OCI-M1 (cell line): Measurements from ENCODE around the gene PMVK.

ENCODE experiments used
- DNase-seq: peaks from one replicate; lab custom pipeline; 2025; lab: John Stamatoyannopoulos, UW

PMVK gene

DNA sequence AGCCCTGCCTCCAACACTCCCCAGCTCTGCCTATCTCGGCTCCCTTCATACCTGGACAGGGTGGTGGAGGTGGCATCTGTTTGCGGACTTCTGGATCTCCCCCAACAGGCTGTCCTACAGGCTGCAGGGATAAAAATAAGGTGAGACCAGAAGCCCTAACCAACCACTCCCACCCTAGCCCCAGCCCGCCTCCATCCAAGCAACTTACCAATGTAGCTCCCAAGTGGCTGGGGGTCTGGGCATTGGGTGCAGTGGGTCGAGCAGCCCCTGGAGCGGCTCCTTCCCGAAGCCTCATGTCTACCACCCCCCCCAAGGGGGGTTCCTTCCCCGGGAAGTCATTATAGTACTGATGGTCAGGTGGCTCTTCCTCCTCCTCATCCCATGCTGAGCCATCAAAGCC lies 29.6 kb upstream of the PMVK start:
- no peak for DNase-seq

DNA sequence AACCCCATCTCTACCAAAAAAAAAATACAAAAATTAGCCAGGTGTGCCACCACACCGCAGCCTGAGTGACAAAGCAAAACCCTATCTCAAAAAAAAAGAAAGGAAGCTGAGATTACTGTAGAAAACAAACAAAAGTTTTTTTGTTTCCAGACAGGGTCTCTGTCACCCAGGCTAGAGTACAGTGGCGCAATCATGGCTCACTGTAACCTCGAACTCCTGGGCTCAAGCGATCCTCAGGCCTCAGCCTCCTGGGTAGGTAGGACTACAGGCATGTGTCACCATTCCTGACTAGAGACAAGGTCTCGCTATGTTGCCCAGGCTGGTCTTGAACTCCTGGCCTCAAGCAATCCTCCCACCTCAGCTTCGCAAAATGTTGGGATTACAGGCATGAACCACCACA lies 27.8 kb upstream of the PMVK start:
- DNase-seq = no peak

- no peak for DNase-seq
Observed at GRCh38 chr1:154963643-154964042, 27.1 kb upstream of the PMVK start.

GRCh38 chr1:154962795-154963330 lies 26.3 kb upstream of the PMVK start:
- no peak for DNase-seq

GRCh38 chr1:154962156-154962749 lies 25.7 kb upstream of the PMVK start:
- peak; percentile 81 for DNase-seq

DNA sequence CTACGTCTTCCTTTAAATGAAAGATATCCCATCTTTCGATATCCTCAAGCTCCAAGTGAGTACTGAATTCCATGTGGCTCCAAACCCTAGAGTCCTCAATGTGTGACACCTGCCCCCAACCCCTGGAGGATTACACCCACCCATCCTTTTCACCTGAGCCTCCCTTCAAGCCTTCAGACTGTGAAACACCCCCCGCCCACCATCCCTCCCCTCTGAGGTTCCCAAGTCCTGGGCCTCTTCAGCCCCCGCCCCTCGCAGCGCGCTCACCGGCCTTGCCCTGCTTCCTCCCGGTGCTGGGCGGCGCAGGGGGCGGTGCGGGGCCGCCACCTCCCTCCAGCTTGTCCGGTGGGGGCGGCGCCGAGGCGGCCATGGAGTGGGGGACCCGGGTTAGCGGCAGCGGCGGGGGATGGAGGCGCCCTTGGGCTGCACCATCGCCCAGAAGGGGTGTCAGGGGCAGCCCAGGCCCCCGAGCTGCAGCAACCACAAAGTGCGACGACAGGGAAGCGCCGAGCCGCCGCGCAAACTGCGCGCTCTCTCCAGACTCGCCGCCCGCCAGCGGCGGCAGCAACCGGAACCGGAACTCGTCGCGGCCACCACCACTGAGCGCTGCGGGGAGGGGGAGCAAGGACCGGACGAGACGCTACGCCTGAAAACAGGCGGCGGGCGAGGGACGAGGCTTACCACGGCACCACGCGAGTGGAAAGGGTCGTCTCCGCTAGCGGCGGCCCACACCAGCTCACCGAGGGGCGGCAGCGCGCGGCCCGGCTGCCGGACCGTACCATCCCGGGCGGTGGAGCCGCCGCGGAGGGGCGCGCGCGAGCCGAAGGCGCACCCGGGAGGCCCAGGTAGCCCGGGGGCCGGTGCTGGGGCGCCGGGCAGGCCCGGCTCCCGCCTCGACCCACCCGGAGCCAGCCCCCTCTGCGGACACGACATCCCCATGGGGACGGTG lies 25.0 kb upstream of the PMVK start, which contains the start of gene PYGO2:
Gene PYGO2 (minus strand): TSS at position 576 of the 949 bp plus-strand sequence. CDS start 206 bp downstream, at position 370.
- DNase-seq = peak; percentile 92

DNA sequence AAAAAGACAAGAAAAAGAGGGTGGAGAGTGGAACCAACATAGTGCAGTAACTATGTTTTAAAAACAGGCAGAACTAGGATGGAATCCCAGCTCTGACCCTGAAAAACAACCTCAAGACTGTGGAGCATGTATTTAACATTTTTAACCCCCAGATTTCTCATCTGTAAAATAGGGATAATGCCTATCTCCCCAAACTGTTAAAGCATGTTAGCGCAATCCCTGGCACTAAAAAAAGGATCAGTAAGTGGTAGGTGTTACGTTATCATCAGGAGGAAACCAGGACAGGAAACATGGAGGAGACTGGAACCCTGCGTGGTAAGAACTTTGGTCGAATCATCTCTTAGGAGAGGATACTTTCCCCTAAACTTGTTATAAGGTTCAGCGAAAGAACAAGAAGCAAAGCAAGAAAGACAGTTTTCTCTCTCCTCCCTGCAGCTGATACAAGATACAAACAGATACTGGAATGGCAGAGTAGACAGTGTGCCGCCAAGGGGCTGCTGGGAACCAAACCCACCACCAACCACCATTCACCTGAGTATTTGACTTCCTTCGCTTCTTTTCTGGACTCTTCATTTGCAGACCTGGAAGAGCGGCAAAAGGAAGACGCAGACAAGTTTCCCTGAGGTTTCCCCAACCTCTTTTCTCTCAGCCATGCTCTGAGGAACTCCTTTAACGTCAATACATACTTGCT lies 24.1 kb upstream of the PMVK start:
- DNase-seq = peak; percentile 61

GRCh38 chr1:154959426-154959780 lies 22.9 kb upstream of the PMVK start:
- no peak for DNase-seq

DNA sequence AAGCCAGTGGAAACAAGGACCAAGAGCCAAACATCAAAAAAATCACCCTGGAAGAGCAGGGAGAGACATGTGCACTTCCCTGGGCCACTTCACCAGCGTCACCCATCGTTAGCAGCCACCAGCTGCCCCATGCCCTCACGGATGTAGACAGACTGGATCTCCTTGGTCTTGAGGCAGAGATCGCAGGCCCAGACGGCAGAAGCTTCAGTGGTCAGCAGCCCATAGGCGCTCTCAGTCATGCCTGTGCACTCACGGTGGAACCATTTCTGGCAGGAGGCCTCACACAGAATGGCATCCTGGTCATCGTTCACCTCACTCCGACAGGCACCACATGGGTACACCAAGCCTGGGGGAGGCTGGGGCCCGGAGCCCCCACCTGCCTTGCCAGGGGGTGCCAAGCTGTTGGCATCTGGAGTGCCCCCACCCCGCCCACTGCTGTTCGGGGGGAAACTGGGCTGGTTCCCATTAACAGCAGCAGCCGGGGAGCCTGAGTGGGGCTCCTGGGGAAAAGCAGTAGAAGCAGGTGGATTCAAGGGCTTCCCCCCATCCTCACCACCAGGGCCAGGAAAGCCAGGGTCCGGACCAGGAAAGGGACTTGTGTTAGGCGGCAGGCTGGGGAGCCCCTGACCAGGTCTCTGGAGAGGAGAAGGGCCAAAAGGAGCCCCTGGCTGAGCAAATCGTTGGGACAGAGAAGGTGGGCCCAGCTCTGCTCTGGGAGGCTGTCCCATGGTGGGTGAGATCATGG lies 22.3 kb upstream of the PMVK start:
- DNase-seq = no peak

DNA sequence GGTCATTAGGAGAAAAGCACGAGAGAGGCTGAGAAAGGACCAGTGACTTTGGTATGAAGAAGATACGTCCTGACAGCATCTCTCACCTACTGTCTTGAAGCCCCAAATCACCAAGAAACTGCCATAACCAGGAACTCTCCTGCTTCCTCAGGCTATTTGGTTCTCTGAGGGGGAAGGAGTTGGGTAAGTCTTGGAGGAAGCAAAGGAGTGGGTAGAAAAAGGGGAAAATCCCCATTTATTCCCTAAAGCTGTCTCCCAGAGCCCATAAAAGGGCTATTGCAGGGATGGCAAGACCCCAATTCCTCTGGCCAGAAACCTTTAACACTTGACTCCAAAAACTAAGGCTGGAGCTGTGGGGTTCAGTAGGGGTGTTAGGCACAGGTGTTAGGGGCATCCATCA lies 21.5 kb upstream of the PMVK start:
- DNase-seq = no peak

DNA sequence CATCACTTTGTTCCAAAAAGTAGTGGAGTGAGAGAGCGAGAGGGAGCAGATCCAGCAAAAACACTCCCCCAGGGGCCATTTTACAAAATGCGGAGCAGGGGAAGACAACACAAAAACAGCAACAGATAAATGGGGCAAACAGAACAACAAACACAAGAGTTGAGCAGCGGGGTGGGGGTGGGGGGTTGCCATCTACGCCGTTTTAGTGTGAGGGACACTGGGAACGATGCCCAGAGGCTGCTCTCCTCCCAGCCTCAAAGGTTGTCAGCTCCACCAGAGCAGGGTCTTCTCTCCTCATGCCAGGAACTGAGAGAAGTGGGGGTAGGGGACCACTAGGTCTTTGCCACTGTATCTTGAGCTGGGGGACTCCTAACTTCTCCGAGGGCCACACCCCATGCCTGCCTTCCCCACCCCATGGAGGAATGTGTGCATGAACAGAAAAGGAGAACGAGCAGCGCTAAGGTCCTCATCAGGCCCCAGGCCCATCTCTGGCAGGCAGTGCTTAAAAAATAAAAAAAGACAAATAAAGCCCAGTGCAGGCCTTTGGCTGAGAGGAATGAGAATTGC lies 20.7 kb upstream of the PMVK start:
- DNase-seq = no peak

DNA sequence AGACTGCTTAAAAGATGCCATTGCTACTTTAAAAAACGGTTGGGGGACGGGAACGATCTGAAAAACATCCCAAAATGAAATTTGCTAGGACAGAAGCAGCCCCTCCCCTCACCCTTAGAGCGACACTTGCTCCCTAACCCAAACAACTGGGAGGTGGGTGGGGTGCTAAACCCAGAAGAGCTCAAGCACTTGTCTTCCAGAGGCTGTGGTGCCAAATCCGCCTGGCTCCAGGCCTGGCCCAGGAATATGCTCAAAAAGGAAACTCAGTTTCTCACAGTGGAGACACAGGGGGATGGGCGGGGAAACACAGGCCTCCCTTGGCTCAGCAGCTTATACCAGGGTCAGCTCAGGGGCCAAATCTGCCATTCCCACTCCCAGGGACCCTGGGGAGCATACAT lies 20.0 kb upstream of the PMVK start:
- no peak for DNase-seq

- peak; percentile 97 for DNase-seq
Observed at GRCh38 chr1:154955718-154956543, 19.4 kb upstream of the PMVK start, which contains the start of gene PBXIP1. PBXIP1 (minus strand) TSS chr1:154956099; CDS start chr1:154953721, 2,378 bp downstream.

DNA sequence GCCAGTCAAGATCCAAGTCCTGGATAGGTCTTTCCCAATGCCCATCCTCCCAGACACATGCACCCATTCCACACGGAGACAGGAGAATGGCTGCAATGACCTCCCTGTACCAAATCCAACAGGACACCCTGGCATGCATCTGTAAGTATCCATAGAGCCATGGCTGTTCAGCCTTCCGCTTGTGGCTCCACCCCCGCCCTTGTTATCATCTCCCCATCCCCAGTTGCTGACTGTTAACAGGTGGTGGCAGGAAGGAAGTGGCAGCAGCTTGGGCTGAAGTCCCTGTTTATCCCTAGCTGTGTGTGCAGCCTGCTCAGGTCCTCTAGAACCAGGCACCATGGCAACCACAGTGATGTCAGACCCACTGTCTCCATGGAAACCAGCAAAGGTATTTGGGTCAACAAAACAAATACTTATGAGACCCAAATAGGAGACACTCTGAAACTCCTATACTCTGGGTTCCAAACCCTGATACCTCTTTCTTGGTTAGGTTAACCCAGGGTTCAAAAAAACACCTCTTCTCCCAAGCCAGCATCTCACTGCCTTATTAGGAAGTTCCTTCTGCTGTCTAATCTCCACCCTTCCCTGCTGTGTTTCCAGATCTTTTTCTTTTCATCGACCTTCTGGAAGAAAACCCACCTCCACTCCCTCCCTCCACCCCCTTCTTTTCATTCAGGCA lies 18.7 kb upstream of the PMVK start:
- peak; percentile 41 for DNase-seq

- DNase-seq = no peak
Observed at GRCh38 chr1:154954541-154954940, 18.0 kb upstream of the PMVK start.

GRCh38 chr1:154953611-154954038 lies 17.1 kb upstream of the PMVK start:
- DNase-seq = no peak

DNA sequence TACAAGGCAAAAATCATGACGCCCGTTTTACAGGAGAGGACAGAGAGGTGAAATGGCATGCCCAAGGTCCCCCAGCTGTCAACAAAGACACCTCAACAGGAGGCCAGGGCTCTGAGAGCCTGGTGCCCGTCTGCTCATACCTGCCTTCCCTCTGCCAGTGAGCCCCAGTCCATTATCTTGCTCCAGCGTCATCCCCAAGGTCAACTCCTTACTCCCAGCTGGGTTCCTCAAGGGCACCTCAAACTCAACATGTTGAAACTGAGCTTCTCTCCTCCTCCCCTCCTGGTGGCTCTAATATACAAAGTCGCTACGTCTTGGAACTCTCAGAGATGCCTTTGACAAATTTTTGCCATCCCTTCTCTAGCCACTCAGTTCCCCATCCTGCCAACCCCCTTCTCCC lies 16.1 kb upstream of the PMVK start:
- no peak for DNase-seq

DNA sequence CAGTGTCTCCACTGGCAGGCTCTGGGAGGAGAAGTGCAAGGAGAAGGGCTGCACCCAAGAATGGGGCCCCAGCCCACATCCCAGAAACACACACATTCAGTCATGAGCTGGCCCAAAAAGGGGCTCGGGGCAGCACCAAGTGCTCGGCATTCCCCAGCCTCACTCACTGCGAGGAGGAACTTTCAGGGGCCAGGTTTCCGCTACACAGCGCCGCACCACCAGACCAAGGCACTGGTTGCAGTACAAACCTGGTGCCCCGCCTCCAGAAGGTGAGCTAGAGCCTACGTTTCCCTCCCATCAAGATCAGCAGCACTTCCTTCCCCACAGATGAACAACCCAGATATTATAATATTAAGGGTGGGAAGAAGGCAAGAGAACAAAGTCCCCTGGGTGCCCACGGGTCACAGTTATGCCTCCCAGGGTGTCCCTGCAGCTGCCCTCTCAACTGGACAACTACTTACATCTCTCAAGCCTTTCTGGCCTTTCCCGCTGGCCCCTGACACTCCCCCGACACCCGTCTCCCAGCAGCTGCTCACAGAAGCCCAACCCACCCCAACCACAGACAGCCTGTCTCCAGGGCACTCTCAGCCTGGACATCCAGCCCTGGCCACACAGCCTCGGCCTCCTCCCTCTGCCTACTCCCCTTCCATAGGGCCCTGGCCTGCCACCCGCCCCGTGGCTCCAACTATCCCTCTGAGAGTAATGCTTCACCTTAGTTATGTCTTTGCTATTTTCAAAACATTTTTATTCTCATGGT lies 15.6 kb upstream of the PMVK start:
- DNase-seq = peak; percentile 32

- no peak for DNase-seq
Observed at GRCh38 chr1:154948079-154948478, 11.6 kb upstream of the PMVK start.
